H1 (cell line): ENCODE measurements around the gene RUVBL1. TPM values are rescaled to one million over a fixed set of nuclear protein-coding genes. Genes with fewer than 3 reads are reported as not detected.

Experiments used
- CHD7 ChIP-seq: fragments of 300-600 bp; sonication (generic); IDR thresholded peaks from 2 replicates; pipeline ENCODE4 v1.7.1; 2012; ENCODE audit warnings: low read length, moderate library complexity, mild to moderate bottlenecking, inconsistent platforms; ENCODE audit not compliant: insufficient replicate concordance
- HDAC2 ChIP-seq, 2 experiments: fragments of 300-600 bp in 1 of 2; sonication (generic) in 1 of 2; IDR thresholded peaks; 2 replicates each; pipeline ENCODE4 v1.6.1; 2011 to 2012; ENCODE audit warnings: low read depth in 2 of 2, low read length in 2 of 2, mild to moderate bottlenecking in 2 of 2, moderate library complexity in 2 of 2, borderline replicate concordance in 1 of 2, inconsistent platforms in 1 of 2
- NRF1 ChIP-seq: IDR thresholded peaks from 2 replicates; pipeline ENCODE4 v1.6.1; 2011; ENCODE audit warnings: mild to moderate bottlenecking, low read depth, low read length, improper control_type of control experiment
- RFX5 ChIP-seq: IDR thresholded peaks from 2 replicates; pipeline ENCODE4 v1.6.1; 2011; ENCODE audit warnings: low read depth, low read length, improper control_type of control experiment, borderline replicate concordance
- RXRA ChIP-seq: IDR thresholded peaks from 2 replicates; pipeline ENCODE4 v1.6.1; 2011; ENCODE audit warnings: low read depth, mild to moderate bottlenecking, low read length, moderate library complexity; ENCODE audit not compliant: insufficient read depth
- YY1 ChIP-seq: IDR thresholded peaks from 2 replicates; pipeline ENCODE4 v1.6.1; 2011; ENCODE audit warnings: low read depth, mild to moderate bottlenecking, low read length
- polyA plus RNA-seq, 7 experiments: library from polyadenylated mRNA; depleted of rRNA in 3 of 7; stranded (reverse) in 5 of 7; unstranded in 2 of 7; fragments of >200 nt in 5 of 7; fragments of 200-250 nt in 2 of 7; gene quantifications; 1 replicate in 5 of 7; 2 replicates in 1 of 7; 4 replicates in 1 of 7; pipeline versions ENCODE4 v1.2.1 to v1.2.3, GENCODE V29; 2011 to 2013; ENCODE audit warnings: missing spikeins in 2 of 7, mixed read lengths in 2 of 7
- total RNA-seq: library from RNA; stranded (reverse); fragmentation: NEBNext Ultra II Directional; extraction: Animal tissue kit (Norgen Biotek cat#: 25700); gene quantifications from 2 replicates; pipeline ENCODE4 v1.2.1, GENCODE V29; 2021

The RUVBL1 gene
- total and polyA plus RNA-seq, 2 of the 8 experiments (the other 6 are each of a cell fraction or from before 2014, with no cell fraction given) = 112 to 135 TPM

- no peak for TF ChIP-seq CHD7
- no peak for TF ChIP-seq RFX5
- TF ChIP-seq RXRA = no peak
- TF ChIP-seq YY1 = no peak
- no peak for TF ChIP-seq NRF1
- no peak for TF ChIP-seq HDAC2 (IDR thresholded peaks at IDR 0.05; ENCODE audit: borderline replicate concordance in 1 of 2, low read depth in 2 of 2, low read length in 2 of 2)
- TF ChIP-seq, all 59 proteins: peak for 0
These were observed 56.9 kb downstream of the RUVBL1 start (continued) for GRCh38 chr3:128066676-128067075.
